ENCODE results near the gene PIK3IP1.

PIK3IP1 gene

DNA sequence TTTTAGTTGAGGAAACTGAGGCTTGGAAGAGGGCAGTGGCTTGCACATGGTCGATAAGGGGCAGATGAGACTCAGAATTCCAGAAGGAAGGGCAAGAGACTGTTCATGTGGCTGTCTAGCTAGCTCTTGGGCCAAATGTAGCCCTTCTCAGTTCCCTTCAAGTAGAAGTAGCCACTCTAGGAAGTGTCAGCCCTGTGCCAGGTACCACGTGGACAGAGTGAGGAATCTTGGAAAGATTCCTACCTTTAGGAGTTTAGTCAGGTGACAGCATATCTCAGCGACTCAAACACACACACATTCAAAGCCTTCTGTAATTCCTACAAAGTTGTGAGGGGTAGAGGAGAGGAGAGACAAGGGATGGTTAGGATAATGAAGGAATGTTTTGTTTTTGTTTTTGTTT is 18.3 kb downstream of the PIK3IP1 start:
- no peak for DNase-seq (ENCODE audit: low read depth in 2 of 2)
- no peak overlapping the region for H3K4me3 ChIP-seq (replicated peaks in 1 of 2; ENCODE audit: low read depth in 2 of 2, low read length in 2 of 2)
- no peak for TF ChIP-seq CTCF (IDR thresholded peaks at IDR 0.05; ENCODE audit: low read depth, low read length)

GRCh38 chr22:31272522-31273446 is 19.5 kb downstream of the PIK3IP1 start:
- DNase-seq (ENCODE audit: low read depth in 2 of 2) = peak; percentile 78 to 80

DNA sequence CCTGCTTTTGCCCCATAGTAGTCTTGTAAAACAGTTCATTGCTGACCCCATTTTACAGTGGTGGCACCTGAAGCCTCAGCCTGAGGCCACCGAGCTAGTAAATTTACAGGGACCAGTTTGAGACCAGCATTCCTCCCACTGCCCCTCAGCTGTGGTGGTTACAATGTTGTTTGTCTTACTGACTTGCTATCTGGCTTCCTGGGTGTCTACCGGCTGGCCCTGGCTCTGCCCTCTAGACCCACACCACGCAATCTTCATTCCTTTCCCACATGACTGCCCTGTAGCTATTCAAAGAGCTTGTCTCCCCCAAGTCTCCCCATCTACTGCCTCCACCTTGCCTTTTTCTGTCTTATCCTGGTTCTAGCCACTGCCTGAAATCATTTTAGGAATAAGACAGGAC is 20.8 kb downstream of the PIK3IP1 start:
- TF ChIP-seq CTCF (IDR thresholded peaks at IDR 0.05; ENCODE audit: low read depth, low read length) = no peak
- DNase-seq (ENCODE audit: low read depth in 2 of 2) = no peak
- H3K4me3 ChIP-seq (replicated peaks in 1 of 2; ENCODE audit: low read depth in 2 of 2, low read length in 2 of 2) = no peak overlapping the region

More at GRCh38 chr22:31272522-31273446, 19.5 kb downstream of the PIK3IP1 start:
- no peak overlapping the region for H3K4me3 ChIP-seq (replicated peaks in 1 of 2; ENCODE audit: low read depth in 2 of 2, low read length in 2 of 2)
- TF ChIP-seq CTCF (IDR thresholded peaks at IDR 0.05; ENCODE audit: low read depth, low read length) = peak; percentile 78

DNA sequence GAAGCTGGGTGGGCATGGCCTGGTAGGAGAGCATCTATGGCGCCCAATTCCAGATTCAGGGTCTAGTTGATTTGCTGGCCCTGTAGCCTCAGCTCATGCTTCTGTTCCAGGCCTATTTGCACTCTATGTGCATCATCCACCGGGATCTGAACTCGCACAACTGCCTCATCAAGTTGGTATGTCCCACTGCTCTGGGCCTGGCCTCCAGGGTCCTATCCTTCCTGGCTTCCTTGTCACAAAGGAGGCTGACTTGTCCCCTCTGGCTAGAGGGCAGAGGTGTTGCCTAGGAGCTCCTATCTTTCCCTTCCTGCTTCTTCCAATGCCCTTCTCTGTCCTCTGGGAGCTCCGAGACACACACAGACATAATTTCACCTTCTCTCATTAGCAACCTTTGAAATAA is 21.3 kb downstream of the PIK3IP1 start:
- no peak overlapping the region for H3K4me3 ChIP-seq (replicated peaks in 1 of 2; ENCODE audit: low read depth in 2 of 2, low read length in 2 of 2)
- DNase-seq (ENCODE audit: low read depth in 2 of 2) = no peak
- no peak for TF ChIP-seq CTCF (IDR thresholded peaks at IDR 0.05; ENCODE audit: low read depth, low read length)

DNA sequence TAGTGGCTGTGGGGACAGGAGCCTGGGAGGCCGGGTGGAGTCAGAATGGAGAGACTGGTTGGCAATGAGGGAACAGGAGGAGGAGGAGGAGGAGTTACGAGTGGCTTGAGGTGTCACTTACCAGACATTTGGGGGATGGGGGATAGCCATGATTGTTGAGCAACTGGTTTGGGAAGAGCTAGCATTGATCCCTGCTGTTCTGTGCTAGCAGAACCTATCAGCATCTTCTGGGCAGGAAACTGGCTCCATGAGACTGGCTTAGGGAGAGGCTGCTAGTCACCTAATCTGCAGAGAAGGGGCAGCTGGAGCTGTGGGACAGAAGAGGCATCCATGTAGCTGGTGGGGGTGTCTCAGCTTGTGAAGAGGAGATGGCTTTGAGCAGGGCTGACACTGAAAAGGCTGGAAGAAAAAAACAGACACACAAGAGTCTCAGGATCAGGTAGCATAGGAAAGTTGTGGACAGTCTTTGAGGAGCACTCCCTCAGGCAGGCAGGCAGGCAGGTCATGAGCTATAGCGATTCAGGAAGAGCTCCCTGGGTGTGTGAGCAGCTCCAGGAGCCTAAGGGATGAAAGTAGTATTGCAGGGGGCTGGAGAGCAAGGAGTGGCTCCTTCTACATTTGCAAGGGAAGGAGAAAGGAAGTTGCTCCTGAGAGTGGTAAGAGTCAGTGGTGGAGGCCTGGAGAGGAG is 22.3 kb downstream of the PIK3IP1 start:
- no peak for TF ChIP-seq CTCF (IDR thresholded peaks at IDR 0.05; ENCODE audit: low read depth, low read length)
- no peak for DNase-seq (ENCODE audit: low read depth in 2 of 2)
- no peak overlapping the region for H3K4me3 ChIP-seq (replicated peaks in 1 of 2; ENCODE audit: low read depth in 2 of 2, low read length in 2 of 2)

- no peak for TF ChIP-seq CTCF (IDR thresholded peaks at IDR 0.05; ENCODE audit: low read depth, low read length)
- DNase-seq (ENCODE audit: low read depth in 2 of 2) = no peak
- H3K4me3 ChIP-seq (replicated peaks in 1 of 2; ENCODE audit: low read depth in 2 of 2, low read length in 2 of 2) = no peak overlapping the region
Observed at GRCh38 chr22:31268281-31268680, 24.0 kb downstream of the PIK3IP1 start.

Data from cardiac fibroblast (primary cell).